Measurements from ENCODE around the gene RHOT2.

- TF ChIP-seq EZH2 (IDR thresholded peaks at IDR 0.05; ENCODE audit: borderline replicate concordance, low read depth, low read length, severe bottlenecking): no peak
- TF ChIP-seq MAX (IDR thresholded peaks at IDR 0.05; ENCODE audit: insufficient read depth, insufficient read length): no peak
- TF ChIP-seq CTCF (IDR thresholded peaks at IDR 0.05; ENCODE audit: extremely low read depth in 1 of 2, insufficient read depth in 1 of 2, low read depth in 1 of 2, low read length in 2 of 2): no peak
- TF ChIP-seq POLR2AphosphoS5 (IDR thresholded peaks at IDR 0.05; ENCODE audit: insufficient read depth, low read depth, low read length): no peak
- TF ChIP-seq POLR2A (IDR thresholded peaks at IDR 0.05; ENCODE audit: low read depth, low read length): no peak
These were observed 46.3 kb upstream of the RHOT2 start for GRCh38 chr16:621526-622105.

All from endothelial cell of umbilical vein (primary cell).